ENCODE results near the gene SLC7A14.

Gene SLC7A14

DNA sequence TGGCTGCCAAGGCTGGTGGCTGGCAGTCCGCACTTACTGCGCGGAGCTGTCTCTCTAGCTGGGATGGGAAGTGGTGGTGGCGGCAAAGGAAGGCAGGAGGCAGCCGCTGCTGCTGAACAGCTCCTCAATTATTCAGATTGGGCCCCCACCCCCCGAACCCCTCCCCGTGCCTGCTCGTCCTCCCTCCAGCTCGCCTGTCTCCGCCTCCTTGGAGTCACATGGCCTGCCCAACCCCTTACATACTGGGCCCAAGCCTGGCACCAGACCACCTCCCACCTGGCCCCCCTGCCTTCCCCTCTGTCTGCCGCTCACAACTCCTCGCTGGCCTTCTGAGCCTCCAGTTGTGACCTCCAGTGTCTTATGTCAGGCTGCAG lies at the start of gene SLC7A14:
Gene SLC7A14 (minus strand): TSS at position 139 of the 374 bp plus-strand sequence. CDS start 59,139 bp downstream, outside the sequence.
- DNase-seq (ENCODE audit: low spot score), result no peak

DNA sequence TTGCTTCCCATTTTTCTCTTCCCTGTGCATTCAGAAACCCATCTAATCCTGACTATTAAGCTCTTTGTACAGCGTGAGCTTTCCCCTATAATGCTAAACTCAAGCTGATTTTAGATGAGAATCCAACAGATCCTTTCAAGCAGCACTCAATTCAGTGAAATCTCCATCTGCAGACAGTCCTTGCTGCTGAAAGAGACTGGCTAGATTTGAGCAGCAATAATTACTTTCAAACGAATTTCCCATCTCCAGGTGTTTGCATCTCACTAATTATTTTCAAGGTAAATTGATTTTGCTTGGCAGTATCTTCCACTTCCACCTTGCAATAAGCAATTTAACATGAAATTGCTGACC lies 49.5 kb upstream of the SLC7A14 start:
- DNase-seq (ENCODE audit: low spot score), result no peak

- no peak for DNase-seq (ENCODE audit: low spot score)
Observed at GRCh38 chr3:170634663-170635384, 48.9 kb upstream of the SLC7A14 start.

DNA sequence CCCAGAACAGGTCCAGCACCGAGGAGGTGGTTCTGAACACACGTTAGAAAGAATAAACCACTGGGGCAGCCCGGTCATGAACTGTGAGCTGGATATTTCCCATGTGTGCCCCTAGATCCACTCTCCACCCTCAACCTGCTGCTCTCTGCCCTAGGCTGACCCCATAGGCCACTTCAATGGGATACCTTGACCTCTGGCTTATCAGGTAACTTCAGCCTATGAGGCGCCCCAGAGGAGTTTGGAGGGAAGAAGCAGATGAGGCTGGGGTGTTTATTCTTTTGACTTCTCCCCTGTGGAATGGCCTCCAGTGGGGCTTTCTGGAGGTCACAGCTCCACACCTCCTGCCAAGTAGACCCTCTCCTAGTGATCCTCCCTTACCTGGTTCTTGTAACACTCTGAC lies 47.7 kb upstream of the SLC7A14 start:
- no peak for DNase-seq (ENCODE audit: low spot score)

DNA sequence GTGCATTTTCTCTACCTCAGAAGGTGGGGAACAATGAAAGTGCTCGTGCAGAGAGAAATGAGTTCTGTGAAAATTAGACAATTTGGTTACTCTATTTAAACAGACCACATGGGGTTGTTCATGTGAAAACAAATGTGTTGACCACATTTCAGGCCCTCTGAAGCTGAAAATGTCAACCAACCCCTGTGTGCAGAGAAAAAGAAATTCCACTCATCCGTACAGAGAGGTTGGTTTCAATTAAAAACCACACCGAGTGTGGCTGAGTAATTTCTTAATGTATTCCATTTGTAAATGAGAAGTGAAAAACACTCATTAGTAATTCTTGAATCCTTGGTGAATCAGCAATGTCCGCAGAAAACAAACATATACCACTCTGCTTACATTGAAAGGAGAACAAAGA lies 46.9 kb upstream of the SLC7A14 start:
- no peak for DNase-seq (ENCODE audit: low spot score)

DNA sequence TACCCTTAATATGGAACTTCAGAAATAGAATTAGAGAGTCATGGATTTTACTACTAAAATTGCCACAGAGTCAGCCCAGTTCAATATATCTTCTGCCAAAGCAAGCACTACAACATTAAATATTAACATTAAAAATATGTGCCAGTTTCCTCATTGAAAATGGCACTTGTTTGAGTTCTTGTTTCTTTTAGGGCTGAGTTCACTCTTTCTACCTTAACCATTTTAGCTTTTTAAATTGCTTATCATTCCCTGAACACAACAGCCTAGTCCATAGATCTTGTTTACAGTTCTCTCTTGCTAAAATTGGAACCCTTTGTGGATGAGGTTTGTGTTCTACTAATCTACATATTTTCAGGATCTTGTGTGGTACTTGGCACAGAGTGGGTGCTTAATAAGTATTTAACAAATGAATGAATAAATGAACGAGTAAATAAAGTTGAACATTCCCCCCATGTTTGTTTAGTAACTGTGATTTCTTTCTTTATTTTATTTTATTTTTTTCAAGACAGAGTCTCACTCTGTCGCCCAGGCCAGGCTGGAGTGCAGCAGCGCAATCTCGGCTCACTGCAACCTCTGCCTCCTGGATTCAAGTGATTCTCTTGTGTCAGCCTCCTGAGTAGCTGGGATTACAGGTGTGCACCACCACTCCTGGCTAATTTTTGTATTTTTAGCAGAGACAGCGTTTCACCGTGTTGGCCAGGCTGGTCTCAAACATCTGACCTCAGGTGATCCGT lies 46.0 kb upstream of the SLC7A14 start:
- DNase-seq (ENCODE audit: low spot score), result no peak

DNA sequence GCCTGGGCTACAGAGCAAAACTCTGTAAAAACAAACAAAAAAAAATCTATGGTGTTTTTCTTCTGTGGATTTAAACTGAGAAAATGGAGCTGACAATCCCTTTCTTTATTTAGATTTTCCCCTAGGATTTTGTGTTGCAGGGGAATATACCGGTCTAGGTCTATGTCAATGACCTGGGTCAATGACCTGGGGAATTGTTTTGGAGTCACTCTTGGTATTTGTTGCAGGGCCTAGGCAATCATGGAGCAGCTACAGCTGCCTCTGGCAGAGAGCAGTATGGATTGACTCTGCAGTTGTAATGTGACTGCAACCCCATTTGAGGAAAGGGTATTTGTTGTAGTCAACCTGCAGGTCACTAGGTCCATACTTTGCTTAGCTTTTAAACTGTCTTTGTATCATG lies 37.6 kb upstream of the SLC7A14 start:
- DNase-seq (ENCODE audit: low spot score), result no peak

GRCh38 chr3:170622369-170623159 lies 36.7 kb upstream of the SLC7A14 start:
- no peak for DNase-seq (ENCODE audit: low spot score)

GRCh38 chr3:170621256-170621655 lies 35.4 kb upstream of the SLC7A14 start:
- no peak for DNase-seq (ENCODE audit: low spot score)

- no peak for DNase-seq (ENCODE audit: low spot score)
Observed at GRCh38 chr3:170614214-170614966, 28.5 kb upstream of the SLC7A14 start.

GRCh38 chr3:170611751-170612150 lies 25.9 kb upstream of the SLC7A14 start:
- no peak for DNase-seq (ENCODE audit: low spot score)

- no peak for DNase-seq (ENCODE audit: low spot score)
Observed at GRCh38 chr3:170610321-170610884, 24.5 kb upstream of the SLC7A14 start.

DNA sequence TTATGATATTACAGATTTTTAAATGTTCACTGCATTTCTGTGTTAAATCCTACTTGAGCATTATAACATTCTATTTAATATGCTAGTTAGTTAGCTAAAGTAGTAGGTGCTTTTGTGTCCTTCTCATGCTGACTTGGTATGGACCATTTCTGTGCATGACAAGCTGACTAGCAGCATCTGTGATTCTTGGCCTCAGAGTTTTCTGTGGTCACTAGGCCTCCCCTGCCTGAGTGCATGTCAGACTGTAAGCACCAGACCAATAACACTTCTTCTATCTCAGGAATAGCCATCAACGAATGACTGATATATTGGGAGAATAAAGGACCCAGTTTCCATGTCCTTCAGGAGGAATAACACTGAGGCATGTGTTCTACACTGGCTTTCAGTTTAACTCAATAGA lies 22.6 kb upstream of the SLC7A14 start:
- no peak for DNase-seq (ENCODE audit: low spot score)

- no peak for DNase-seq (ENCODE audit: low spot score)
Observed at GRCh38 chr3:170606675-170607074, 20.8 kb upstream of the SLC7A14 start.

- DNase-seq (ENCODE audit: low spot score), result no peak
Observed at GRCh38 chr3:170605490-170605889, 19.6 kb upstream of the SLC7A14 start.

DNA sequence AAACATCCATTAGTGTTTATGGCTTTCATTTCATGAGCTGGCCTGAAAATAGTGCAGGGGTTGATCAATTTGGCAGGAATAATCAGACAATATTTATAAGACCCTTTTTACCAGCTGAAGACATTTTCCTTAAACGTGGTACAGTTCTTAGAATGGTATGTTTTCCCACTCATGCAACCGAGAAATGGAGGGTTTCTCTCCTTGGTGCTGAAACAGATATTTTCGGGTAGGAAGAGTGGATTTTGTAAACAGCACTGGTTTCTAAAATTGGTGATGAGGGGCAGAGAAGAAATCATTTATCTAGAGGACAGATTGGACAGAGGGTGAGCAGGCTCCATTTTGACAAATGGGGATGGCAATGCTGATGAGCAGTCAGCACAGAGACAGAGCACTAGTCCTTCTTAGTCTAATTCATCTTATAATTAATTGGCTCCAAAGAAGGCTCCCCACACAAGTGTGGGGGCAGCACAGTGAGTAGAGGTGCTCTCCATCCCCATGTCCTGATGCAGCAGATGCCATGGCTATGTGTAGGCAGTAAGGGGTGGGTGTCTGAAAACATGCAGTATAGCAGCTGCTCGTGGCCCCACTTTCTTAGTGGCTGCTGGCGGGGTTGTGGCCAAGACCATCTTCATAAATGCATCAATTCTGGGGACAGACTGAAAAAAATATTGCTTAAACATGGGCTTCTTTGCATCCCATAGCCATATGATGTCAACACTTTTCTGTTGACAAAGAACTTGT lies 18.1 kb upstream of the SLC7A14 start:
- no peak for DNase-seq (ENCODE audit: low spot score)

- DNase-seq (ENCODE audit: low spot score), result no peak
Observed at GRCh38 chr3:170602556-170602955, 16.7 kb upstream of the SLC7A14 start.

- no peak for DNase-seq (ENCODE audit: low spot score)
Observed at GRCh38 chr3:170600005-170600624, 14.2 kb upstream of the SLC7A14 start.

- no peak for DNase-seq (ENCODE audit: low spot score)
Observed at GRCh38 chr3:170599091-170599490, 13.2 kb upstream of the SLC7A14 start.

DNA sequence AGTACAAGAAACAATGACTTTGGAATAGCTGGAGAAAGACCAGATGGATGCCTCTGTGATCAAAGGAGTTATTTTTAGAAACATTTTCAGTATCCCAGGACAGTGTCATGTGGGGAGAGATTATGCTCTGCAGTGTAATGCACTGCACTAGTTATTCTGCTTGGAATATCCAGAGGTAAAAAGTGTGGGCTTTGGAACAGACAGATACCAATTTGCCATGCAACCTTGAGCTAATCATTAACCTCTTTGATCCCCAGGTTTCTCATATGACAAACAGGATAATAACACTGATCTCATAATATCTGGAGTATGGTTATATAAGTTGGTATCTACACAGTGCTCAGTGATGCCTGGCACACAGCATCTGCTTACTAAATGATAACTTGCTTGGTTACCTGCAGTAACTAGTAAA lies 12.2 kb upstream of the SLC7A14 start:
- no peak for DNase-seq (ENCODE audit: low spot score)

GRCh38 chr3:170594528-170594927 lies 8.7 kb upstream of the SLC7A14 start:
- DNase-seq (ENCODE audit: low spot score), result no peak

All from CD4-positive, alpha-beta T cell treated with Interleukin-6 at 100 ng/mL for 8 hours (primary cell).